Endothelial cell of umbilical vein (primary cell): ENCODE data around the gene SLC23A3. TPM values are rescaled to one million over a fixed set of nuclear protein-coding genes. Genes with fewer than 3 reads are reported as not detected.

Experiments
- BruUV-seq: library from RNA; stranded (reverse); fragments of 400-500 nt; replicated peaks from 2 replicates; lab custom pipeline; 2021; lab: Mats Ljungman, UMichigan
- CTCF ChIA-PET: fragments of 300-600, 350-600 bp; sonication (Branson Sonifier 250); formaldehyde crosslinking; loops from one replicate; lab custom pipeline; 2021; ENCODE audit warnings: antibody characterized with exemption, inconsistent platforms; lab: Charles Lee
- POLR2A ChIA-PET: fragments of 300-600, 350-600 bp; sonication (Branson Sonifier 250); formaldehyde crosslinking; loops from one replicate; lab custom pipeline; 2021; ENCODE audit warnings: antibody characterized with exemption, inconsistent platforms; lab: Charles Lee
- DNase-seq: peaks from one replicate; pipeline ENCODE4 v3.0.0-alpha.2; 2011; ENCODE audit warnings: low read depth, low spot score
- FAIRE-seq: peaks from 2 replicates; lab custom pipeline; 2011; peaks lifted over from hg19 to GRCh38; lab: Jason Lieb, UNC
- H2AFZ ChIP-seq: 2 replicates; pipeline ENCODE4 v1.6.0; 2012; ENCODE audit warnings: low read depth, low read length, control low read depth, inconsistent platforms
- H3K27ac ChIP-seq: 2 replicates; pipeline ENCODE4 v1.5.1; 2011; ENCODE audit warnings: low read depth, mild to moderate bottlenecking, control low read depth, low read length, moderate library complexity; ENCODE audit not compliant: insufficient read depth
- H3K27me3 ChIP-seq, 2 experiments: 2 replicates each; pipeline versions ENCODE4 v1.6.0 to v1.6.1; 2011; ENCODE audit warnings: low read length in 2 of 2, mixed read lengths in 1 of 2; ENCODE audit not compliant: control insufficient read depth in 2 of 2, insufficient read depth in 2 of 2
- H3K36me3 ChIP-seq, 2 experiments: 2 replicates in 1 of 2; 3 replicates in 1 of 2; pipeline ENCODE4 v1.5.1; 2011; ENCODE audit warnings: low read length in 2 of 2, mild to moderate bottlenecking in 1 of 2, moderate library complexity in 1 of 2; ENCODE audit not compliant: control insufficient read depth in 2 of 2, insufficient read depth in 2 of 2; ENCODE audit errors: extremely low read depth in 1 of 2
- H3K4me1 ChIP-seq: 3 replicates; pipeline ENCODE4 v1.5.1; 2011; ENCODE audit warnings: mild to moderate bottlenecking, low read length; ENCODE audit not compliant: control insufficient read depth, insufficient read depth; ENCODE audit errors: extremely low read depth
- H3K4me2 ChIP-seq: 2 replicates; pipeline ENCODE4 v1.6.1; 2011; ENCODE audit warnings: low read length, control low read depth, mixed read lengths; ENCODE audit not compliant: insufficient read depth
- H3K4me3 ChIP-seq, 3 experiments: fragments of 200-600 bp in 1 of 3; sonication (generic), shearing (Covaris generic) in 1 of 3; replicated peaks in 1 of 3; 2 replicates each; pipeline ENCODE4 v1.5.1; 2011 to 2016; ENCODE audit warnings: control low read depth in 3 of 3, low read length in 3 of 3, mild to moderate bottlenecking in 2 of 3, inconsistent platforms in 1 of 3, low read depth in 1 of 3, moderate library complexity in 1 of 3; ENCODE audit not compliant: insufficient read depth in 1 of 3
- H3K79me2 ChIP-seq: 2 replicates; pipeline ENCODE4 v1.6.0; 2012; ENCODE audit warnings: low read length, inconsistent platforms; ENCODE audit not compliant: control insufficient read depth, insufficient read depth
- H3K9ac ChIP-seq: replicated peaks from 2 replicates; pipeline ENCODE3; 2011; ENCODE audit warnings: low read length, control low read depth; ENCODE audit not compliant: insufficient read depth; ENCODE audit errors: extremely low read depth
- H3K9me1 ChIP-seq: replicated peaks from 3 replicates; pipeline ENCODE4 v1.6.0; 2011; ENCODE audit warnings: mild to moderate bottlenecking, low read length; ENCODE audit not compliant: control insufficient read depth, insufficient read depth; ENCODE audit errors: extremely low read depth
- H3K9me3 ChIP-seq: replicated peaks from 2 replicates; pipeline ENCODE4 v1.5.1; 2012; ENCODE audit warnings: low read length, inconsistent platforms; ENCODE audit not compliant: control insufficient read depth, insufficient read depth
- H4K20me1 ChIP-seq: replicated peaks from 2 replicates; pipeline ENCODE3; 2011; ENCODE audit warnings: mild to moderate bottlenecking, low read length; ENCODE audit not compliant: control insufficient read depth, insufficient read depth; ENCODE audit errors: extremely low read depth
- CTCF ChIP-seq, 2 donors: IDR thresholded peaks; 1 replicate in 1 of 2; 2 replicates in 1 of 2; pipeline ENCODE4 v1.5.1; 2011; ENCODE audit warnings: low read length in 2 of 2, mild to moderate bottlenecking in 2 of 2, moderate library complexity in 2 of 2, control low read depth in 1 of 2, inconsistent platforms in 1 of 2, low read depth in 1 of 2; ENCODE audit not compliant: insufficient read depth in 1 of 2; ENCODE audit errors: extremely low read depth in 1 of 2
- EZH2 ChIP-seq: IDR thresholded peaks from 2 replicates; pipeline ENCODE4 v1.6.1; 2012; ENCODE audit warnings: borderline replicate concordance, low read depth, mild to moderate bottlenecking, moderate library complexity, low read length, inconsistent platforms; ENCODE audit not compliant: severe bottlenecking
- FOS ChIP-seq: IDR thresholded peaks from 2 replicates; pipeline ENCODE4 v1.6.1; 2011; ENCODE audit warnings: mild to moderate bottlenecking, low read length, moderate library complexity, borderline replicate concordance; ENCODE audit not compliant: insufficient read depth
- GATA2 ChIP-seq: IDR thresholded peaks from 2 replicates; pipeline ENCODE4 v1.7.0; 2011; ENCODE audit warnings: low read depth, mild to moderate bottlenecking, moderate library complexity, mixed read lengths, low read length; ENCODE audit not compliant: insufficient read length, insufficient read depth
- JUN ChIP-seq: IDR thresholded peaks from 2 replicates; pipeline ENCODE4 v1.6.1; 2011; ENCODE audit warnings: borderline replicate concordance, low read depth; ENCODE audit not compliant: insufficient read length, insufficient read depth
- MAX ChIP-seq: IDR thresholded peaks from 2 replicates; pipeline ENCODE4 v1.6.1; 2011; ENCODE audit not compliant: insufficient read depth, insufficient read length
- MYC ChIP-seq: IDR thresholded peaks from one replicate; pipeline ENCODE4 v1.6.1; 2011; ENCODE audit warnings: mild to moderate bottlenecking, low read depth, low read length
- POLR2A ChIP-seq: IDR thresholded peaks from 2 replicates; pipeline ENCODE4 v1.6.1; 2012; ENCODE audit warnings: low read depth, mild to moderate bottlenecking, control low read depth, low read length
- POLR2AphosphoS5 ChIP-seq: IDR thresholded peaks from 2 replicates; pipeline ENCODE4 v1.6.1; 2012; ENCODE audit warnings: low read depth, mild to moderate bottlenecking, control low read depth, low read length, moderate library complexity; ENCODE audit not compliant: insufficient read depth
- dilution Hi-C: fragments of 300-500 bp; cut with MboI; formaldehyde crosslinking; loops from one replicate; pipeline ENCODE4 v1.15.0; 2019; ENCODE audit warnings: low sequenced_read_pairs; ENCODE audit not compliant: extremely low pct_ligation_motif_present
- intact Hi-C: fragments of 100-400 bp; cut with micrococcal nuclease; formaldehyde crosslinking; loops from one replicate; pipeline ENCODE4 v1.10.0; 2022
- polyA plus RNA-seq, 4 experiments: library from polyadenylated mRNA; depleted of rRNA in 3 of 4; stranded (reverse) in 3 of 4; unstranded in 1 of 4; fragments of >200 nt; gene quantifications; 2 replicates each; pipeline versions ENCODE4 v1.2.1 to v1.2.3, GENCODE V29; 2011 to 2012; ENCODE audit warnings: missing spikeins in 1 of 4
- total RNA-seq: library from RNA; stranded (reverse); gene quantifications from 2 replicates; pipeline ENCODE4 v1.2.3, GENCODE V29; 2021

Gene SLC23A3
- total and polyA plus RNA-seq, 2 donors (not counting 3 experiments of a cell fraction or from before 2014, with no cell fraction given): 2.7 to 7.1 TPM

GRCh38 chr2:219207884-219208740, 38.3 kb upstream of the SLC23A3 start:
- peak overlapping the region; percentile 71 for H3K4me2 ChIP-seq
- intact Hi-C loops (loop anchor here (1.0 to 2.0 kb wide), 3 partner anchors 10 to 181 kb away; partner anchors contain the start of genes ABCB6, GLB1L and STK16), dilution Hi-C loops (no loop called here)
- no TSS peak for BruUV-seq
- CTCF ChIA-PET: interaction anchor here (0.7 to 3.1 kb wide), 6 partner anchors 15 to 178 kb away, joined by 3 to 12 read pairs (median 6); no protein-coding TSS in a partner anchor
- DNase-seq: peak; percentile 18
- H3K4me3 ChIP-seq: no peak overlapping the region
- no peaks in the 10 kb centered on the region for H3K79me2 ChIP-seq
- H3K27ac ChIP-seq: no peak overlapping the region
- H4K20me1 ChIP-seq: no peaks in the 10 kb centered on the region
- H3K36me3 ChIP-seq: peaks cover 0 to 9% of the 10 kb centered on the region in 2 experiments
- H3K27me3 ChIP-seq: no peaks in the 10 kb centered on the region
- TF ChIP-seq POLR2AphosphoS5 (no peak), JUN (no peak), POLR2A (no peak), FOS (no peak), GATA2 (no peak), MAX (no peak), MYC (no peak), EZH2 (no peak), CTCF (IDR thresholded peaks at IDR 0.05; ENCODE audit: extremely low read depth in 1 of 2, insufficient read depth in 1 of 2, low read depth in 1 of 2, low read length in 2 of 2) (no peak)
- POLR2A ChIA-PET: no interaction called here
- H3K9me1 ChIP-seq: no peaks in the 10 kb centered on the region
- peak; percentile 8 for FAIRE-seq
- no peak overlapping the region for H2AFZ ChIP-seq
- no peak overlapping the region for H3K9ac ChIP-seq
- H3K4me1 ChIP-seq: peaks cover 18% of the 10 kb centered on the region
- H3K9me3 ChIP-seq: no peaks in the 10 kb centered on the region
